GM12875 (cell line): ENCODE results near the gene CRKL.

Experiments
- H3K4me3 ChIP-seq: one replicate; pipeline ENCODE4 v1.5.1; 2011; ENCODE audit warnings: low read depth, low read length, control low read depth
- CTCF ChIP-seq: IDR thresholded peaks from 2 replicates; pipeline ENCODE4 v1.5.1; 2011; ENCODE audit warnings: low read depth, mild to moderate bottlenecking, control low read depth, inconsistent platforms, low read length, moderate library complexity, borderline replicate concordance; ENCODE audit not compliant: insufficient read depth

CRKL gene

GRCh38 chr22:20987375-20987774 lies 70.2 kb downstream of the CRKL start:
- TF ChIP-seq CTCF: no peak
- H3K4me3 ChIP-seq: no peak overlapping the region

- no peak overlapping the region for H3K4me3 ChIP-seq
- TF ChIP-seq CTCF: no peak
Observed at GRCh38 chr22:20988573-20989322, 71.5 kb downstream of the CRKL start.

- no peak for TF ChIP-seq CTCF
- H3K4me3 ChIP-seq: no peak overlapping the region
Observed at GRCh38 chr22:20989323-20990138, 72.3 kb downstream of the CRKL start.

- TF ChIP-seq CTCF: no peak
- no peak overlapping the region for H3K4me3 ChIP-seq
Observed at GRCh38 chr22:20990184-20991180, 73.3 kb downstream of the CRKL start.

GRCh38 chr22:20991252-20992055 lies 74.2 kb downstream of the CRKL start:
- TF ChIP-seq CTCF: no peak
- H3K4me3 ChIP-seq: no peak overlapping the region

- no peak for TF ChIP-seq CTCF
- no peak overlapping the region for H3K4me3 ChIP-seq
Observed at GRCh38 chr22:20992056-20992442, 74.8 kb downstream of the CRKL start.
